AG04449 (cell line): Measurements from ENCODE around the gene HECTD4.
"Not testable (repeated sequence)": the region's sequence is repeated elsewhere in the genome, so short reads cannot be mapped to it uniquely, and the experiment has no call there.

ENCODE experiments used
- CTCF ChIA-PET: fragments of 350-600 bp; formaldehyde crosslinking; extraction: SDS; loops from one replicate; lab custom pipeline; 2021; ENCODE audit warnings: antibody characterized with exemption; lab: Yijun Ruan, JAX
- POLR2A ChIA-PET: fragments of 400-600, 350-600 bp; formaldehyde crosslinking; extraction: SDS; loops from one replicate; lab custom pipeline; 2020; ENCODE audit warnings: antibody characterized with exemption, inconsistent platforms; lab: Yijun Ruan, JAX
- DNase-seq: peaks from one replicate; pipeline ENCODE4 v3.0.0-alpha.2; 2010; ENCODE audit warnings: low read depth, low spot score
- H3K4me3 ChIP-seq: 2 replicates; pipeline ENCODE4 v1.5.1; 2011; ENCODE audit warnings: low read depth, mild to moderate bottlenecking, control low read depth, low read length
- TF ChIP-seq, protein P1 (sequence below): IDR thresholded peaks from one replicate; pipeline ENCODE4 v1.5.1; 2011; ENCODE audit warnings: mild to moderate bottlenecking, moderate library complexity, low read length, control low read depth, inconsistent platforms; ENCODE audit not compliant: insufficient read depth; ENCODE audit errors: missing control alignments

The HECTD4 gene

DNA sequence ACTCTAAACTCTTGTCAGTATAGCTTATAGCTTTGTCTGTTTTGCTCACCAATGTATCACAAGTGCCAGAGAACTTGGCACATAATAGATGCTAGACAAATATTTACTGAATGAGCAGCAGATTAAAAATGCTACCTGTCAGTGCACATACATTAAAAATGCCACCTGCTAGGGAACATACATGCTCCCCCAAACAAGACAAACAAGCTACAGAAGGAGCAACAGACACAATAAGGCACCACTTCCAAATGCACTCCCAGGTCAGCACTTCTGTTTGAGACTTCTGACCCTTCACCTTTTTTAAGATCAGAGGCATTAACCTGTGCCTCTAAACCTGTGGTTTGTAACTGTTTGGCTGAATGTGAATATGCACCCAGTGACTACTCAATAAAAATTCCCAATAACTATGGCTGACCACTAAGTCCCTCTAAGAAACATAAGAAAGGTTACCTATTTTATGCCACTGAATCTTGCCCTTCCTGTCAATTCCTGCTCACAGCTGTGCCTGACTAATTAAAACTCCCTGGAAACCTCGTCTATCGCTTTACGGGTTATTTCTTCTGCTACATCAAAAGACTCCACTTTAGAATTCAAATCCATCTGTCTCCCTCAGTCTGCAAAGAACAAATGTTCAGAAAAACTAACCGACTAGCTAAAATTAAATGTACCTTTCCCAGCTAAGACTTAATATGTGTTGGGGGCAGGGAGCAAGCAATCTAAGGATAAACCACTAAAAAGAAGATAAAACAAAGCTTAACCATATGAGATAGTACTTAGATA lies 41.0 kb downstream of the HECTD4 start:
- no peak for DNase-seq
- ChIA-PET POLR2A (no interaction called here), CTCF (no interaction called here)
- H3K4me3 ChIP-seq = no peak overlapping the region
- TF ChIP-seq, protein P1, sequence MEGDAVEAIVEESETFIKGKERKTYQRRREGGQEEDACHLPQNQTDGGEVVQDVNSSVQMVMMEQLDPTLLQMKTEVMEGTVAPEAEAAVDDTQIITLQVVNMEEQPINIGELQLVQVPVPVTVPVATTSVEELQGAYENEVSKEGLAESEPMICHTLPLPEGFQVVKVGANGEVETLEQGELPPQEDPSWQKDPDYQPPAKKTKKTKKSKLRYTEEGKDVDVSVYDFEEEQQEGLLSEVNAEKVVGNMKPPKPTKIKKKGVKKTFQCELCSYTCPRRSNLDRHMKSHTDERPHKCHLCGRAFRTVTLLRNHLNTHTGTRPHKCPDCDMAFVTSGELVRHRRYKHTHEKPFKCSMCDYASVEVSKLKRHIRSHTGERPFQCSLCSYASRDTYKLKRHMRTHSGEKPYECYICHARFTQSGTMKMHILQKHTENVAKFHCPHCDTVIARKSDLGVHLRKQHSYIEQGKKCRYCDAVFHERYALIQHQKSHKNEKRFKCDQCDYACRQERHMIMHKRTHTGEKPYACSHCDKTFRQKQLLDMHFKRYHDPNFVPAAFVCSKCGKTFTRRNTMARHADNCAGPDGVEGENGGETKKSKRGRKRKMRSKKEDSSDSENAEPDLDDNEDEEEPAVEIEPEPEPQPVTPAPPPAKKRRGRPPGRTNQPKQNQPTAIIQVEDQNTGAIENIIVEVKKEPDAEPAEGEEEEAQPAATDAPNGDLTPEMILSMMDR = no peak

- ChIA-PET POLR2A (no interaction called here), CTCF (no interaction called here)
- DNase-seq = no peak
- H3K4me3 ChIP-seq = no peak overlapping the region
- TF ChIP-seq, protein P1 = no peak
These were observed 42.0 kb downstream of the HECTD4 start for GRCh38 chr12:112340230-112340629.

DNA sequence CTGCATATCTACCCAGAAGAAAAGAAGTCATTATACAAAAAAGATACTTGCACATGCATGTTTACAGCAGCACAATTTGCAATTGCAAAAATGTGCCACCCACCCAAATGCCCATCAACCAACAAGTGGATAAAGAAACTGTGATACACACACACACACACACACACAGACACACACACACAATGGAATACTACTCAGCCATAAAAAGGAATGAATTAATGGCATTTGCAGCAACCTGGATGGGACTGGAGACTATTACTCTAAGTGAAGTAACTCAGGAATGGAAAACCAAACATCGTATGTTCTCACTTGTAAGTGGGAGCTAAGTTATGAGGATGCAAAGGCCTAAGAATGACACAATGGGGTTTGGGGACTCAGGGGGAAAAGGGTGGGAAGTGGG lies 47.2 kb downstream of the HECTD4 start:
- H3K4me3 ChIP-seq, CTCF ChIA-PET, POLR2A ChIA-PET, DNase-seq: not testable (repeated sequence)

DNA sequence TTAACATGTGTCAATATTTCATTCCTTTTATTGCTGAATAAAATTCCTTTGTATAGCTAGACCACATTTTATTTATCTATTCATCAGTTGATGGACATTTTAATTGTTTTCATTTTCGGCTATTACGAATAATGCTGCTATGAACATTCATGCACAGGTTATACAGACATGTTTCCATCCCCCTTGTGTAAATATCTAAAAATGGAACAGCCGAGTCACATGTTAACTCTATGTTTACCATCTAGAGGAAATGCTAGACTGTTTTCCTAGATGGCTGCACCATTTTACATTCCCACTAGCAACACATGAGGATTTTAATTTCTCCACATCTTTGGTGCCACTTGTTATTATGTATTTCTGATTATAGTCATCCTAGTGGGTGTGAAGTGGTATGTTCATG lies 49.2 kb downstream of the HECTD4 start:
- TF ChIP-seq, protein P1 = no peak
- no peak overlapping the region for H3K4me3 ChIP-seq
- POLR2A ChIA-PET = no interaction called here
- CTCF ChIA-PET = interaction anchor here (1.2 to 1.6 kb wide), 2 partner anchors 10 to 11 kb away, joined by 3 to 4 read pairs; no protein-coding TSS in a partner anchor
- no peak for DNase-seq

DNA sequence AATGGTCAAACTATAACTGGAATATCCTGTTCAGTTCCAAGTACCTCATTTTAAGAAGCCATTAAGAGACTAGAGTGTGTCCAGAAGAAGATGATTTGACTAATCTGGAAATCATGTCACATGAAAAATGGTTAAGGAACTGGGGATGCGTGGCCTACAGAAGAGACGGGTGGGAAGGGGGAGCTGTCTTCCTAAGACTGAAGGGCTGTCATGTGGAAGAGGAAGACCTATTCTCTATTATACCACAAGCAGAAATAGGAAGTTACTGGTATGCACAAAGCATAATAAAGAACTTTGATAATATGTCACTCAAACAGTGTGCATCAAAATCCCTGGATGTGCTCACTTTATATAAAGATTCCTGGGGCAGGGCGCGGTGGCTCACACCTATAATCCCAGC lies 50.3 kb downstream of the HECTD4 start:
- no peak for DNase-seq
- ChIA-PET CTCF (interaction anchor here (0.7 to 1.6 kb wide), 2 partner anchors 10 to 19 kb away, joined by 3 to 4 read pairs; no protein-coding TSS in a partner anchor), POLR2A (no interaction called here)
- TF ChIP-seq, protein P1 = no peak
- no peak overlapping the region for H3K4me3 ChIP-seq

DNA sequence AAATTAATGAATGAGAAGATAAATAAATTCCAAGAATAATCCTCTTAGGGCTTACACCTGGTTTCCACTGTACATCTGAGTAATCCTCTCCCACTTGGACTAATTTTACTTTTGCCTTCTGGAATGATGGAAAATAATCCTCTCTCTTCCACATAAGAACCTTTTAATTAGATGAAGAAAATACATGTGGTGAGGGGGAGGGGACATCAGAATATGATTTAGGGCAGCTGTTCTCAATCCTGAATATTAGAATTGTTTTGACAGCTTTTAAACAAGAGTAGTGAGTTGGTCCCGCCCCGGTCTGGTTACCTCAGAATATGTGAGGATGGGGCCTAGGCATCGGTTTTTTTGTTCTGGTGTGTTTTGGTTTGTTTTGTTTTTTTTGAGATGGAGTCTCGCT lies 51.5 kb downstream of the HECTD4 start:
- ChIA-PET CTCF (no interaction called here), POLR2A (no interaction called here)
- DNase-seq = no peak
- no peak overlapping the region for H3K4me3 ChIP-seq
- TF ChIP-seq, protein P1 = no peak
